Activated CD4-positive, CD25-positive, alpha-beta regulatory T cell (primary cell): ENCODE measurements around the gene RPTN.

Source experiments
- DNase-seq, 4 experiments: peaks; one replicate each; lab custom pipeline; 2025; lab: John Stamatoyannopoulos, UW

Gene RPTN

DNA sequence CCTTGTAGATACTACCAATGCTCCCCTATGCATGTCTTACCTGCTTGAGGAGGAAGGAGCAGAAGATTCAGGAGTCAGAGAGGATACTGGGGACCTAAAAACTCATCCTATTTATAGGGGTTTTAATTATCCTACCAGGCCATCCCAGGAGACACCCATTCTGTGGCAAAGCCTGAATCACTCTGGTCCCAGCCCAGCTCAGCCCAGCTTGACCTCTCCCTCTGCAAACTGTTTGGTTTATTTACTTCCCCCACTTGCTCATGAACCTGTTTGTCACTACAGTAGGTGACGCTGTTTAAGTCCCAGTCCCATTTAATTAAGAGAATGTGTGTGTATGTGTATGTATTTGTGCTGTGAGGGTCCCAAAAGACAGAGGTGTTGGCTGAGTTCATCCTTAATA lies at the start of gene RPTN:
Gene RPTN, minus strand, starts transcription at position 85 of the 400 bp plus-strand sequence. CDS start 1,339 bp downstream, outside the sequence.
- no peak for DNase-seq

DNA sequence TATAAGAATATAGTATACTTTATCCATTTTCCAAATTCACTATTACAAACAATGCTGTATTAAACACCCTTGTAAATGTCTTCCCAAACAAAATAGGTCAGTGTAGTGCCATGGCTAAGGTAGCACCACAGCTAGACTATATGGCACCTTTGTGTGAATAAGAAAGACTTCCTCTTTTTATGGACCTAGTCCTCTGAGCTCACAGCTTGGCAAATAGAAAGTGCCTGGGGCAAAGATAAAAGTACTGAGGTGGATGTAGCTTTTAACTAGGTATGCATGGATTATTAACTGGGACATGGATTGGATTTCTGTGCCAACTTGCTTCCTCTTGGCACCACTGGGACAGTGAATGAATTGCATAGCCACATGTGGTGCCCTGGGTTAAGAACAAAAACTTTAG lies 40.0 kb upstream of the RPTN start:
- DNase-seq: no peak

DNA sequence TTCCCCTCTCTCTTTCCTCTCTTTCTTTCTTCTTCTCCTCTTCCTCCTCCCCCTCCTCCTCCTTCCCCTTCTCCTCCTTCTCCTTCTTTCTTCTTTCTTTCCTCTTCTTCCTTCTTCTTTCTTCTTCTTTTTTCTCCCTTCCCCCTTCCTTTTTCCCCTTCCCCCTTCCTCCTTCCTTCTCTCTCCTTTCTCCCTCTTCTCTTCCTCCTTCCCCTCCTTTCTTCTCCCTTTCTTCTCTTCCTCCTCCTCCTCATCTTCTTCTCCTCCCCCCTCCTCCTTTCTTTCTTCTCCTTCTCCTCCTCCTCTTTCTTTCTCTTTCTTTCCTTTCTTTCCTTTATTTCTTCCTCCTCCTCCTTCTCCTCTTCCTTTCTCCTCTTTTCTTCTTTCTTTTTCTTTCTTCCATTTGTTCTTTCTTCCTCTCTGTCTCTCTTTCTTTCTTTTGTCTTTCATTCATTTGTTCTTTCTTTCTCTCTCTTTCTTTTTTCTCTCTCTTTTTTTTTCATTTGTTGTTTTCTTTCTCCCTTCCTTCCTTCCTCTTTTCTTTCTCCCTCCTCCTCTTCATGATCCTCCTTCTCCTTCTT lies 38.4 kb upstream of the RPTN start:
- DNase-seq: no peak

GRCh38 chr1:152191711-152192110 lies 32.7 kb upstream of the RPTN start:
- no peak for DNase-seq

DNA sequence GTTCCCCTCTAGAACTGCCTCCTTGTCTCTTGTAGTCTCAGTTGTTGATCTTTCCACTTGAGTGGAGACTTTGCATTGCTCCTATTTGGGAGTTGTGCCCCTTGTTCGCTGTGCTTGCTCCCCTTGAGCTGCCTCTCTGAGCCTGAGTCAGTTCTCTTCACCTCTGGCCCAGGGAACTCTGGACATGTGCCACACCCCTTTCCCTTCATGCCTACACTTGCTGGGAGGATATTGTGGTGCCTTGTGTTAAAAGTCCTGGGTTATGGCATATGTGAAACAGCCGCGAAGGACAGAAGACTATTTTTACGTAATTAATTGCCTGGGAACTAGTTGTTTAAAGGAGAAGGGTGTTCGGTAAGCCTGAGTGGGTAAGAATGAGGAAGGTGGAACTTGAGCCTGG lies 32.2 kb upstream of the RPTN start:
- DNase-seq: no peak

DNA sequence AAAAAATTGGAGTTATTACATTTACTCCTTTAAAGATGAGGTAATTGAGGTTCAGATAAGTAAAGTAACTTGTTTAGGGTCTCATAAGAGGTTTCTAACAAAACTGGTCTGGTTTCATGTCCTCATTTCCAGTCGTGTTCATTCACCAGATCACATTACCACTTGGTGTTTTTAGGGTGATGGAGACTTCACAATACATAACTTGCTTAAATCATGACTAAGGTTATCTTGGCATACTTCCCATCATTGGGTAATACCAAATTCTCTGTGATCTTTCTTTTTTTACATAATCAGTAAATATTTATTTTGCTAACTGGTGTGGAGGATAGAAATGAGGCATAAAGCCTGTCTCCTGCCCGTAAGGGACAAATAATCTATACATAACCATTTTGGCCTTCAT lies 31.6 kb upstream of the RPTN start:
- no peak for DNase-seq

DNA sequence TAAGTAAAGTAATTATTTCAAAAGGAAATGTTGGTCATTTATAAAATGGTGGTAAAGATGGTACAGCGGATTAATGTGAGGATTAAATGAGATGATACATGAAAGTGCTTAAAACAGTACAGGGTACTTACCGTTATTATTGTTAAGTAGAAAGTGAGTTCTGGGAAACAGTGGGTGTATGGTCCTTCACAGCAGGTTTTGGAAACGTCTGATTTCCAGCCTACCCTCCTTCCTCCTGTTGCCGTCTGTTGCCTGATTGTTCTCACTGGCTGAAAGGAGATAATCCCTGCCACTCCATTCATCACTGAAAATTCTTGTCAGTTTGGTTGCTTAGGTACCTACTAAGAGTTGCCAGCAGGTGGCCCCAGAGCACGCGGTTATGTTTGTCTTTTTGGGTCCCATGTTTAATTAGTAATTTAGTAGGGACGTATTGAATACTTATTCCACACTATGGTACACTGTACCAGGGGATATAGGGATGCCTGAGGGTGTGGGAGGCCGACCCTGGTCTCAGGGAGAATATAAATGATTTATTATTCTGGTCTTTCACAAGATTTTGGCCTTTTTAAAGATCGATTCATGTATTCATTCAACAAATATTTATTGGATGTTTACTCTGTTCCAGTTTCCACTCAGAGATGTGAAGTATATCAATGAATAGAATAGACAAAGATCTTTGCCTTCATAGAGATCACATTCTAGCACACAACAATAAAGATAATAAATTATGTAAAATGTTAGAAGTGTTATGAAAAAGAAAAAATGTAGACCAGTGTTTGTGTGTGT lies 30.8 kb upstream of the RPTN start:
- peak; percentile 10 to 48 (median 19) for DNase-seq

DNA sequence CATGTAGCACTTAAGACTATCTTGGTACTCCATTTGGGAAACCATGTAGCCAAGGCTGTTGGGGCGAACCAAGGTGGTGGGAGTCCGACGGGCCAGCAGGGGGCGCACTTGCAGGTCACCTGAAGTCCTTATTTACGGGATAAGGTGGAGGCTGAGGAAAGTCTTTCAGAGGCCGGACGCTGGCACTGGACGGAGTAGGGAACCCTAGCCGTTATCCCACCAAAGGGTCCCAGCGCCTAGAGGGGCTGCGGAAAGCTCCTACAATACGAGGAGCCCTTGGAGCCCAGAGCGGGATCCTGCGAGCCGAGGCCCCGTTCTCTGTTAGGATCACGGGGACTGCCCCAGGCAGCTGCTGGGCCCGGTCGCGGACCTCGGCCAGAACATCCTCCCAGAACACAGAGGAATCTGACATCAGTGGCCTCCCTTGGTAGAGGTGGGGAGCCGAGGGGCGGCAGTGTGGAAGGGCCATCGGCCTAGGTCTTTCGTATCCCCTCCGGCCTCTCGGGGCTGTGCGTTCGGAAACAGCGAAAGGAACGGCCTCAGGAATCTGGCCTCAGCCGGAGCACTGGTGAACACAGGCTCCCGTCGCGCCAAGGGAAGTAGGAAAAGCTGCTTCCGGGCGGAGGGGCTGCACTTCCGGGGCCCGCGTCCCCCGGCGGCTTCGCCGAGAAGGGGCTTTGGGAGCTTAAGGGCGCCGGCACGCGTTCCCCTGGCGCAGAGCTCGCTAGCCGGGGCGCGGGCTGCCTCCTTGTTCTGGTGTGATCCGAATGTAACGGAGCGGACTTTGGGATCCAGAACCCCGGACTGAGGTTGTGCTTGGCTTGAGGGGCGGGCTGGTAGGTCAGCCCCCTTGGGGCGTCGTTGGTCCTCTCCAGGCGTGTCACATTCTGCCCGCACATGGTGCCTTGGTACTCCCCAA lies 29.9 kb upstream of the RPTN start:
- peak; percentile 28 to 60 (median 50) for DNase-seq

GRCh38 chr1:152186556-152187285 lies 27.7 kb upstream of the RPTN start:
- no peak for DNase-seq

GRCh38 chr1:152185544-152186391 lies 26.7 kb upstream of the RPTN start:
- DNase-seq: peak in 1 of 4 experiments; percentile 8

DNA sequence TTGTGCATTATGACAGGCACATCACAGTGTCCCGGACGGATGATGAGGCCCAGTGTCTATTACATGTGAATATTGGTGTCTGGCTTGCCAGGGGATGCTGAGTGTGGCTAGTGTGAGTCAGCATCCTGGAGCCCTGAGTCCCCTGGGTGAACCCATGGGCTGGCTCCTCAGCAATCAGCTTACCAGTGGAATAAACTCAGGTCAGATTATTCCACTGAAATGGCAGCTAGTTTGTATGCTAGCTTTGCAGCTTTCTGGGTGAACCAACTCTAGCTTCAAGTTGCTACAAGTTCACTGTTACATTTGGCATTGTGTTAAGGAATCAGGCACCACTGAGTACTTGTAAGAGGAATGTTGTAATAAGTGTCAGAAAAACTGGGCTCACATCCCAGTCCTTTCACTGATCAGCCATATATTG lies 23.9 kb upstream of the RPTN start:
- DNase-seq: no peak

DNA sequence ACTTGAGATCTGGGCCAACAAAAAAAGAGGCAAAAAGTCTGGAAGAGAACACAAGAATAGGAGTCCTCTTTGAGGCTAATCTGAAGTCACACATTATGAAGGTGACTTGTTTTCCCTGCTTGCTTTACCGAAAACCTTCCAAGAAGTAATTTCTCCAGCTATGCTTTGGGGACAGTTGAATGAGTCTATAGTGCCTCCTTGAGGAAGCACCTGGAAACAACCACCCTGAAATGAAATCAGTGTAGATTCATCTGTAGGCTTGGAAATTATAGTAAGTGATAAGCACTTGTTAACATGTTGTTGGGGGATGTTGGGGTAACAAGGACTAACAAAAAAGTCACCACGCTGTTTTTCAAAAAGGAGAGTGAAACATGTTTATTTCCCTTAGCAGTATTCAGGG lies 23.4 kb upstream of the RPTN start:
- no peak for DNase-seq

GRCh38 chr1:152179566-152179965 lies 20.5 kb upstream of the RPTN start:
- DNase-seq: no peak

- no peak for DNase-seq
Observed at GRCh38 chr1:152170287-152170905, 11.4 kb upstream of the RPTN start.

- DNase-seq: no peak
Observed at GRCh38 chr1:152169366-152170025, 10.5 kb upstream of the RPTN start.

- no peak for DNase-seq
Observed at GRCh38 chr1:152168535-152168868, 9.5 kb upstream of the RPTN start.

DNA sequence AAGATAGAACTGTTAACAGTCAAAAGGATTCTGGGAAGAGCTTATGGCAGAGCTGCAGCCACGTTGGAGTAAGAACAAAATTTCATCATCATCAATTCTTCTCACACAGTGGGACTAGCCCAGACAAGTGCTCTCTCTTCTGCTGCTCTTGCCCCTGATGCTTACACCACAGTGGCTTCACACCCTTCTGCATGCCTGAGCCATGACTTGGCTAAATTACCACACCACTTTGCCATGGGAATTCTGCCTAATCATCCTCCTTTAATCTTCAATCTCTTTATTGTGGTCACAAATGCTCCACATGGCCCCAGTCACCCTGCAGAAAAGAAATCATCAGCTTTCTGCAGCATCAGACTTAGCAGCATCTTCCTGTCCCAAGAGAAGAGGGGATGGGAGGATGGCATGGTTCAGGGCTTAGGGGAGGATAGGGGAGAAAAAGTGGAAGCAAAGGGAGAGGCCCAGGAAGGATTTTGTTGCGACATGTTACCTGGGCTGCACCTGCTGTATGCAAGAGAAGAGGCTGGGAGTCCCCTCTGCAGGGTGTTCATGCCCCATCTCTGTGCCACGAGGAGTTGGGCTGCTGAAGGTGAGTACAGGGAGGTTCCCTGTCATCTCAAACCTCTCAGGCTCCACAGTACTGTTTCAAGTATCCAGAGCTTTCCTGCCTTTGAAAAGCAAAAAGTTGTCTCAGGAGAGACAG lies 9.0 kb upstream of the RPTN start:
- no peak for DNase-seq

DNA sequence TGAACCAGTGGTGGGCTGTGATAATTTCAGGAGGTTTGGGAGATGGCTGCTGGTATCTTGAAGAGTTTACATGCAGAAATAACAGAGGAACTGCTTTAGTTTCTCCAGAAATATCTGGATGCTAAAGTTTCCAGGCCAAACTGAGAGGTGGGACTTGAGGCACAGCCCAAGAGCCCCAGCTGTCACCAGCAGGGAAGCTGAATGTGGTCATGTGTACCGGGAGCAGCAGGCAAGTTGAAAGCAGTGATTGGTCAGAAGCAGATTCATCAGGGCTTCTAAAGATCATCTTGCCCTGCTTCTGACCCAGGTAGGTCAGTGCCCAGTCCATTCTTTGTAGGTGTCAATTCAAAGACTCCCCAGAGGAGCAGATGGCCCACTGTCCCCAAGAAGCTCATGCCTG lies 7.9 kb upstream of the RPTN start:
- no peak for DNase-seq

GRCh38 chr1:152165286-152166077 lies 6.5 kb upstream of the RPTN start:
- no peak for DNase-seq
